ENCODE data around the gene TCF7L1. TPM values are rescaled to one million over a fixed set of nuclear protein-coding genes. Genes with fewer than 3 reads are reported as not detected.

Gene TCF7L1
- total RNA-seq, 2 donors from 2014 or later = 71.9 to 73.3 TPM

GRCh38 chr2:85087541-85087940 is 45.7 kb upstream of the TCF7L1 start:
- DNase-seq = no peak
- Mint-ChIP-seq H3K36me3 (ENCODE audit: low read depth) (no peaks in the 10 kb centered on the region), H3K27ac (no peak overlapping the region), H3K4me3 (no peak overlapping the region), H3K4me1 (peaks cover 5% of the 10 kb centered on the region), H3K9me3 (peaks cover 12% of the 10 kb centered on the region), H3K27me3 (ENCODE audit: insufficient read depth) (peaks cover 7% of the 10 kb centered on the region)
- peaks cover 11% of the 10 kb centered on the region for H3K27me3 ChIP-seq (ENCODE audit: control insufficient read depth, insufficient read depth, low read length, poor library complexity, severe bottlenecking)
- H3K36me3 ChIP-seq (ENCODE audit: control insufficient read depth, insufficient read depth, low read length) = no peaks in the 10 kb centered on the region
- 88 to 94% methylated on average over 5 of the region's 5 CpGs for WGBS, 2 experiments (ENCODE audit: insufficient coverage in 1 of 2, insufficient read length in 1 of 2)
- no peak overlapping the region for H3K4me3 ChIP-seq (ENCODE audit: low read length)
- peaks cover 5% of the 10 kb centered on the region for H3K9me3 ChIP-seq (ENCODE audit: control insufficient read depth, low read length)
- H3K4me1 ChIP-seq (ENCODE audit: control insufficient read depth, insufficient read depth, low read length) = no peaks in the 10 kb centered on the region
- no peak for TF ChIP-seq CTCF (conservative IDR thresholded peaks at IDR 0.05)
- no peak overlapping the region for H3K9ac ChIP-seq (ENCODE audit: extremely low read depth, low read length, poor library complexity, severe bottlenecking)
- H3K27ac ChIP-seq (ENCODE audit: low read depth, low read length) = no peak overlapping the region

GRCh38 chr2:85088921-85089320 is 44.3 kb upstream of the TCF7L1 start:
- peaks cover 3% of the 10 kb centered on the region for H3K9me3 ChIP-seq (ENCODE audit: control insufficient read depth, low read length)
- Mint-ChIP-seq H3K4me3 (no peak overlapping the region), H3K4me1 (peaks cover 5% of the 10 kb centered on the region), H3K9me3 (peaks cover 10% of the 10 kb centered on the region), H3K36me3 (ENCODE audit: low read depth) (no peaks in the 10 kb centered on the region), H3K27ac (no peak overlapping the region), H3K27me3 (ENCODE audit: insufficient read depth) (peaks cover 4% of the 10 kb centered on the region)
- H3K9ac ChIP-seq (ENCODE audit: extremely low read depth, low read length, poor library complexity, severe bottlenecking) = no peak overlapping the region
- H3K36me3 ChIP-seq (ENCODE audit: control insufficient read depth, insufficient read depth, low read length) = no peaks in the 10 kb centered on the region
- H3K27ac ChIP-seq (ENCODE audit: low read depth, low read length) = no peak overlapping the region
- H3K4me3 ChIP-seq (ENCODE audit: low read length) = no peak overlapping the region
- peaks cover 11% of the 10 kb centered on the region for H3K27me3 ChIP-seq (ENCODE audit: control insufficient read depth, insufficient read depth, low read length, poor library complexity, severe bottlenecking)
- DNase-seq = peak; percentile 74
- TF ChIP-seq CTCF (conservative IDR thresholded peaks at IDR 0.05) = no peak
- H3K4me1 ChIP-seq (ENCODE audit: control insufficient read depth, insufficient read depth, low read length) = no peaks in the 10 kb centered on the region
- WGBS, 2 experiments (ENCODE audit: insufficient coverage in 1 of 2, insufficient read length in 1 of 2) = 54% methylated on average over 2 of the region's 2 CpGs; no CpG with 5 or more reads in 1 of the 2 experiments

GRCh38 chr2:85089585-85089984 is 43.6 kb upstream of the TCF7L1 start:
- Histone ChIP-seq H3K27me3 (ENCODE audit: control insufficient read depth, insufficient read depth, low read length, poor library complexity, severe bottlenecking) (peaks cover 11% of the 10 kb centered on the region), H3K4me3 (ENCODE audit: low read length) (no peak overlapping the region), H3K9ac (ENCODE audit: extremely low read depth, low read length, poor library complexity, severe bottlenecking) (no peak overlapping the region), H3K9me3 (ENCODE audit: control insufficient read depth, low read length) (peaks cover 3% of the 10 kb centered on the region), H3K27ac (ENCODE audit: low read depth, low read length) (no peak overlapping the region), H3K36me3 (ENCODE audit: control insufficient read depth, insufficient read depth, low read length) (no peaks in the 10 kb centered on the region), H3K4me1 (ENCODE audit: control insufficient read depth, insufficient read depth, low read length) (no peaks in the 10 kb centered on the region)
- 68 to 73% methylated on average over 6 of the region's 6 CpGs for WGBS, 2 experiments (ENCODE audit: insufficient coverage in 1 of 2, insufficient read length in 1 of 2)
- peak; percentile 54 for DNase-seq
- no peak for TF ChIP-seq CTCF (conservative IDR thresholded peaks at IDR 0.05)
- Mint-ChIP-seq H3K4me3 (no peak overlapping the region), H3K36me3 (ENCODE audit: low read depth) (no peaks in the 10 kb centered on the region), H3K27me3 (ENCODE audit: insufficient read depth) (peaks cover 5% of the 10 kb centered on the region), H3K9me3 (peaks cover 10% of the 10 kb centered on the region), H3K27ac (no peak overlapping the region), H3K4me1 (peaks cover 5% of the 10 kb centered on the region)

All from endodermal cell (in vitro differentiated cells).